ENCODE measurements around the gene SEC24C.
"Not testable (repeated sequence)": the region's sequence is repeated elsewhere in the genome, so short reads cannot be mapped to it uniquely, and the experiment has no call there.

SEC24C gene

GRCh38 chr10:73732931-73733623 is 11.1 kb upstream of the SEC24C start:
- no peak for DNase-seq

GRCh38 chr10:73734028-73734720 is 10.0 kb upstream of the SEC24C start:
- DNase-seq, result no peak

- DNase-seq, result no peak
Measured at GRCh38 chr10:73734796-73735305, 9.3 kb upstream of the SEC24C start.

GRCh38 chr10:73740501-73741254 is 3.5 kb upstream of the SEC24C start:
- not testable (repeated sequence) for DNase-seq

- DNase-seq, result no peak
Measured at GRCh38 chr10:73742454-73742734, 1.8 kb upstream of the SEC24C start.

- no peak for DNase-seq
Measured at GRCh38 chr10:73743327-73743904, 756 bp upstream of the SEC24C start.

- peak; percentile 24 to 71 for DNase-seq
Measured at GRCh38 chr10:73744664-73744975, 448 bp downstream of the SEC24C start.

- DNase-seq, result no peak
Measured at GRCh38 chr10:73746721-73747120, 2.5 kb downstream of the SEC24C start.

- no peak for DNase-seq
Measured at GRCh38 chr10:73750819-73751218, 6.6 kb downstream of the SEC24C start.

GRCh38 chr10:73756183-73756582 is 12.0 kb downstream of the SEC24C start:
- no peak for DNase-seq

GRCh38 chr10:73758704-73759511 is 14.7 kb downstream of the SEC24C start:
- no peak for DNase-seq

- no peak for DNase-seq
Measured at GRCh38 chr10:73759512-73760115, 15.4 kb downstream of the SEC24C start.

- no peak for DNase-seq
Measured at GRCh38 chr10:73761781-73762180, 17.6 kb downstream of the SEC24C start.

GRCh38 chr10:73762915-73763314 is 18.7 kb downstream of the SEC24C start:
- no peak for DNase-seq

GRCh38 chr10:73763343-73763742 is 19.2 kb downstream of the SEC24C start:
- no peak for DNase-seq

- DNase-seq, result no peak
Measured at GRCh38 chr10:73765066-73765465, 20.9 kb downstream of the SEC24C start.

GRCh38 chr10:73768881-73769280 is 24.7 kb downstream of the SEC24C start:
- DNase-seq, result no peak

- DNase-seq, result no peak
Measured at GRCh38 chr10:73769396-73769795, 25.2 kb downstream of the SEC24C start.

GRCh38 chr10:73771722-73772280 is 27.6 kb downstream of the SEC24C start:
- DNase-seq, result peak; percentile 33 to 61

GRCh38 chr10:73772281-73773151 is 28.3 kb downstream of the SEC24C start:
- peak; percentile 38 to 76 for DNase-seq

Data from bone marrow (tissue), 2 donors.